Endometrium (tissue), 2 donors: Measurements from ENCODE around the gene SEC63.
"Not testable (repeated sequence)": the region's sequence is repeated elsewhere in the genome, so short reads cannot be mapped to it uniquely, and the experiment has no call there.

Experiments used
- FAIRE-seq: peaks from 2 replicates; lab custom pipeline; 2012; peaks lifted over from hg19 to GRCh38; lab: Jason Lieb, UNC
- donor health status: control.
- donor health status: control.

SEC63 gene

GRCh38 chr6:107931894-107932293 is 26.1 kb downstream of the SEC63 start:
- FAIRE-seq, result no peak

GRCh38 chr6:107928984-107929383 is 29.0 kb downstream of the SEC63 start:
- no peak for FAIRE-seq

GRCh38 chr6:107926697-107927544 is 31.1 kb downstream of the SEC63 start:
- peak; percentile 90 for FAIRE-seq

GRCh38 chr6:107917451-107918375 is 40.3 kb downstream of the SEC63 start:
- FAIRE-seq, result no peak

GRCh38 chr6:107916961-107917360 is 41.0 kb downstream of the SEC63 start:
- FAIRE-seq, result not testable (repeated sequence)

- FAIRE-seq, result no peak
Measured at GRCh38 chr6:107911692-107912091, 46.3 kb downstream of the SEC63 start.

GRCh38 chr6:107894809-107895396 is 63.1 kb downstream of the SEC63 start:
- FAIRE-seq, result no peak

GRCh38 chr6:107890431-107890830 is 67.6 kb downstream of the SEC63 start:
- not testable (repeated sequence) for FAIRE-seq

GRCh38 chr6:107885950-107886349 is 72.1 kb downstream of the SEC63 start:
- not testable (repeated sequence) for FAIRE-seq

- no peak for FAIRE-seq
Measured at GRCh38 chr6:107879941-107880340, 78.1 kb downstream of the SEC63 start.

- no peak for FAIRE-seq
Measured at GRCh38 chr6:107877968-107878367, 80.0 kb downstream of the SEC63 start.

GRCh38 chr6:107871976-107872375 is 86.0 kb downstream of the SEC63 start:
- FAIRE-seq, result no peak

- FAIRE-seq, result not testable (repeated sequence)
Measured at GRCh38 chr6:107871512-107871911, 86.5 kb downstream of the SEC63 start.

GRCh38 chr6:107871016-107871415 is 87.0 kb downstream of the SEC63 start:
- FAIRE-seq, result no peak

- no peak for FAIRE-seq
Measured at GRCh38 chr6:107870381-107870780, 87.6 kb downstream of the SEC63 start.

- FAIRE-seq, result no peak
Measured at GRCh38 chr6:107869871-107870270, 88.1 kb downstream of the SEC63 start.

GRCh38 chr6:107868867-107869611 is 89.0 kb downstream of the SEC63 start:
- FAIRE-seq, result no peak

- FAIRE-seq, result no peak
Measured at GRCh38 chr6:107867302-107867615, 90.7 kb downstream of the SEC63 start.

GRCh38 chr6:107866606-107867301 is 91.3 kb downstream of the SEC63 start:
- no peak for FAIRE-seq

- FAIRE-seq, result no peak
Measured at GRCh38 chr6:107864226-107865127, 93.5 kb downstream of the SEC63 start.
